ENCODE data around the gene GIPR. TPM values are rescaled to one million over a fixed set of nuclear protein-coding genes. Genes with fewer than 3 reads are reported as not detected.

GIPR gene
- total RNA-seq, 1 donor from 2014 or later = 1.6 TPM

- Mint-ChIP-seq H3K4me1 (ENCODE audit: unreplicated experiment) (peaks cover 11% of the 10 kb centered on the region), H3K36me3 (ENCODE audit: low read depth, unreplicated experiment) (no peaks in the 10 kb centered on the region), H3K27ac (ENCODE audit: unreplicated experiment) (no peak overlapping the region), H3K27me3 (ENCODE audit: unreplicated experiment) (peaks cover 8% of the 10 kb centered on the region), H3K4me3 (ENCODE audit: unreplicated experiment) (no peak overlapping the region), H3K9me3 (ENCODE audit: unreplicated experiment) (no peaks in the 10 kb centered on the region)
- no peak for TF ChIP-seq CTCF (IDR thresholded peaks at IDR 0.05; ENCODE audit: unreplicated experiment)
- no peak for DNase-seq (ENCODE audit: low spot score)
Observed at GRCh38 chr19:45646345-45646698, 21.7 kb upstream of the GIPR start.

- H3K27me3 Mint-ChIP-seq (ENCODE audit: unreplicated experiment) = peaks cover 7% of the 10 kb centered on the region
Observed at GRCh38 chr19:45650722-45651121, 17.3 kb upstream of the GIPR start.

GRCh38 chr19:45653634-45654033, 14.4 kb upstream of the GIPR start:
- H3K27me3 Mint-ChIP-seq (ENCODE audit: unreplicated experiment) = peaks cover 3% of the 10 kb centered on the region
- no peak overlapping the region for H3K27ac Mint-ChIP-seq (ENCODE audit: unreplicated experiment)
- H3K9me3 Mint-ChIP-seq (ENCODE audit: unreplicated experiment) = no peaks in the 10 kb centered on the region
- DNase-seq (ENCODE audit: low spot score) = no peak
- H3K4me3 Mint-ChIP-seq (ENCODE audit: unreplicated experiment) = no peak overlapping the region
- no peaks in the 10 kb centered on the region for H3K36me3 Mint-ChIP-seq (ENCODE audit: low read depth, unreplicated experiment)
- no peak for TF ChIP-seq CTCF (IDR thresholded peaks at IDR 0.05; ENCODE audit: unreplicated experiment)
- H3K4me1 Mint-ChIP-seq (ENCODE audit: unreplicated experiment) = no peaks in the 10 kb centered on the region

More at GRCh38 chr19:45650722-45651121, 17.3 kb upstream of the GIPR start:
- H3K9me3 Mint-ChIP-seq (ENCODE audit: unreplicated experiment) = no peaks in the 10 kb centered on the region
- no peak overlapping the region for H3K4me3 Mint-ChIP-seq (ENCODE audit: unreplicated experiment)
- no peak for DNase-seq (ENCODE audit: low spot score)
- no peak overlapping the region for H3K27ac Mint-ChIP-seq (ENCODE audit: unreplicated experiment)
- no peaks in the 10 kb centered on the region for H3K4me1 Mint-ChIP-seq (ENCODE audit: unreplicated experiment)
- TF ChIP-seq CTCF (IDR thresholded peaks at IDR 0.05; ENCODE audit: unreplicated experiment) = no peak
- H3K36me3 Mint-ChIP-seq (ENCODE audit: low read depth, unreplicated experiment) = no peaks in the 10 kb centered on the region

- H3K4me1 Mint-ChIP-seq (ENCODE audit: unreplicated experiment) = no peaks in the 10 kb centered on the region
- H3K4me3 Mint-ChIP-seq (ENCODE audit: unreplicated experiment) = no peak overlapping the region
- H3K36me3 Mint-ChIP-seq (ENCODE audit: low read depth, unreplicated experiment) = peaks cover 3% of the 10 kb centered on the region
- no peak for DNase-seq (ENCODE audit: low spot score)
- H3K27ac Mint-ChIP-seq (ENCODE audit: unreplicated experiment) = no peak overlapping the region
- TF ChIP-seq CTCF (IDR thresholded peaks at IDR 0.05; ENCODE audit: unreplicated experiment) = no peak
- H3K27me3 Mint-ChIP-seq (ENCODE audit: unreplicated experiment) = peaks cover 1% of the 10 kb centered on the region
- H3K9me3 Mint-ChIP-seq (ENCODE audit: unreplicated experiment) = no peaks in the 10 kb centered on the region
Observed at GRCh38 chr19:45655073-45655472, 12.9 kb upstream of the GIPR start.

- H3K27ac Mint-ChIP-seq (ENCODE audit: unreplicated experiment) = no peak overlapping the region
- H3K36me3 Mint-ChIP-seq (ENCODE audit: low read depth, unreplicated experiment) = peaks cover 3% of the 10 kb centered on the region
Observed at GRCh38 chr19:45657520-45658167, 10.4 kb upstream of the GIPR start.

More at GRCh38 chr19:45657520-45658167, 10.4 kb upstream of the GIPR start:
- no peak for DNase-seq (ENCODE audit: low spot score)
- Mint-ChIP-seq H3K27me3 (ENCODE audit: unreplicated experiment) (peaks cover 5% of the 10 kb centered on the region), H3K4me3 (ENCODE audit: unreplicated experiment) (no peak overlapping the region), H3K9me3 (ENCODE audit: unreplicated experiment) (no peaks in the 10 kb centered on the region), H3K4me1 (ENCODE audit: unreplicated experiment) (no peaks in the 10 kb centered on the region)
- TF ChIP-seq CTCF (IDR thresholded peaks at IDR 0.05; ENCODE audit: unreplicated experiment) = no peak
